NCI-H1417 treated with DMSO at 0.1 percent for 48 hours (cell line): ENCODE measurements around the gene PPP3R1.

Source experiments
- DNase-seq: peaks from one replicate; lab custom pipeline; 2025; lab: John Stamatoyannopoulos, UW

PPP3R1 gene, protein sequence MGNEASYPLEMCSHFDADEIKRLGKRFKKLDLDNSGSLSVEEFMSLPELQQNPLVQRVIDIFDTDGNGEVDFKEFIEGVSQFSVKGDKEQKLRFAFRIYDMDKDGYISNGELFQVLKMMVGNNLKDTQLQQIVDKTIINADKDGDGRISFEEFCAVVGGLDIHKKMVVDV

DNA sequence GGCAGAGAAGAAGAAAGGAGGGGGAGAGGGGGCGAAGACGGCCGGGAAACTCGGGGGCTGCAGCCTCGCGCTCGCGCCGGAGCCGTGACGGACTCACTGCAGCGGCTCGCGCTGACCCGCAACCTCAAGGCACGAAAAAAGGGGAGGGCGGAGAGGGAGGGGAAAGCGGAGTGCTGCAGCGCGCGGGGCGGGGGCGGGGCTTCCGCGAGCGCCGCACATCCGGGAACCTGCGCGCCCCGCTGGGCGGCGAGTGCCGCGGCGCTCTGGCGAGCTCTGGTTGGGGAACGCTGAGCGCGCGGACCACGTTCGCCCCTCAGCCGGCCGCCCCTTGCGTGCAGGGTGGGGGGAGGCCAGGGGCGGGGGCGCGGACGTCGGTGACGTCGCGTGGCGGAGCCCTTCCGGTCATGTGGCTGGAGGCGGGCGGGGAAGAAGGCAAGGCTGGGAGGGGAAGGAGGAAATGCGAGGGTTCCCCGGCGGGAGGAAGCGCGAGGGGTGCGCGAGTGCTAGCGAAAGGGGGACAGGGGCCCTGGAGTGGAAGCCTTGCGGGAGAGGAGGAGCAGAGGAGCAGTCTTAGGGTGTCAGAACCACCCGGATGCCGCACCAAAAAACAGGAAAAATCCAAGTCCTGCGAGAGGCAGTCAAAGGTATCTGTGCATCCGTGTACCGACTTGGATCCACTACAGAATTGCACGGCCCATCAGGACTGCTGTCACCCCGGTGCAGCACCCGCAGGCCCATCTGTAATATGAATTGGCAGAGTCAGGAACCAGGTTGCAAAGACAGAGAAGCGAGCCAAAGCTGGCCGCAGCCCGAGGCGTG is at the start of gene PPP3R1:
TSS of gene PPP3R1 (minus strand) at position 133 of the 819 bp plus-strand sequence. CDS start 405 bp downstream, outside the sequence.
- DNase-seq, result peak; percentile 77

GRCh38 chr2:68295516-68295915 is 43.2 kb upstream of the PPP3R1 start:
- DNase-seq, result no peak

DNA sequence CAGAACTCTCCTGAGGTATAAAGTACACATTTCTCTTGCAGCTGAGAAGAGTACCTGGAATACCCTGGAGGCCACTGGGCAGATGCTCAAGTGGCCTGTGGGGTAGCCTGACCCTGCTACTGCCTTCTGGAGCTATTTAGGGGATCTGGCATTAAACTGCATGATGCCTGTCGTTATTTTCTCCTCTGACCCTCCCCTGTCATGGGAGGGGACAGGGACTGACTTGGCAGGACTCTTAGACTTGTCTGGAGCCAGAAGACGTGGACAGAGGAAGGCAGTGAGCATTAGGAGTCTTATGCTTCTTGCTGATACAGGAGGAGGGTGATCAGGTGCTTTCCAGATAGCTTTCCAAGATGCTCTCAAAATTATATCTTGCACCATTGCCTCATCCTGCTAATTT is 42.6 kb upstream of the PPP3R1 start:
- DNase-seq, result no peak

DNA sequence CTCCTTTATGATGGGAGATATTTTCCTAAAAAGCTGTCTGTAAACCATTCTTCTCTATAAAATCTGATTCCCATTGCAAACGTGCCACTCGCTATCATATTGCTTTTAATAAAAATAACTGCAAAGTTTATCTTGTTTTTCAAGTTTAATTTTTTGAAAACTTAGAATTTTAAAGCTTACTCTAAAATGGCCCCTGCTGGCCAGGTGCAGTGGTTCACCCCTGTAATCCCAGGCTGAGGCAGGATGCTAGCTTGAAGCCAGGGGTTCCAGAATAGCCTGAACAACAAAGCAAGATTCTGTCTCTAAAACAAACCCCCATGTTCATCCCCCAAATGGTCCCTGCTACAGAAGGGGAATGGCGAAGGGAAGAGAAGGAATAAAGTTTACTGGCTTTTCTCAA is 41.9 kb upstream of the PPP3R1 start:
- DNase-seq, result no peak

- no peak for DNase-seq
Observed at GRCh38 chr2:68293755-68294154, 41.4 kb upstream of the PPP3R1 start.

DNA sequence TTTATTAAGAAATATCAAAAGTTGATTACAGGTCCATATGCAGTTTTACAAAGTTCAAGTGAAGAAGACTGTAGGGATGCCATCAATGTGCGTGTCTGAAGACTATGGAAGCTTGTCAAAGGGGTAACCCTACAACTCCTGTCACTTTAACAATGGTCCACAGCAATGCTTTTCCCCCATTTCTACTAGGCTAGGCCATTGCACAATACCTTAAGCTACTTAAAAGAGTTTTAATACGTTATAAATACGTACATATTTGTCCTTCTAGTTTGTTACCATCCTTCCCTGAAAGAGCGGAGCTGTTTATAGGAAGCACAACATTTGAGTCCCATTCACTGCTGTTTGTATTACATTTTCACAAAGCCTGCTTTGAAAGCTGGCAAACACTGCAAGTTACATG is 40.7 kb upstream of the PPP3R1 start:
- no peak for DNase-seq

DNA sequence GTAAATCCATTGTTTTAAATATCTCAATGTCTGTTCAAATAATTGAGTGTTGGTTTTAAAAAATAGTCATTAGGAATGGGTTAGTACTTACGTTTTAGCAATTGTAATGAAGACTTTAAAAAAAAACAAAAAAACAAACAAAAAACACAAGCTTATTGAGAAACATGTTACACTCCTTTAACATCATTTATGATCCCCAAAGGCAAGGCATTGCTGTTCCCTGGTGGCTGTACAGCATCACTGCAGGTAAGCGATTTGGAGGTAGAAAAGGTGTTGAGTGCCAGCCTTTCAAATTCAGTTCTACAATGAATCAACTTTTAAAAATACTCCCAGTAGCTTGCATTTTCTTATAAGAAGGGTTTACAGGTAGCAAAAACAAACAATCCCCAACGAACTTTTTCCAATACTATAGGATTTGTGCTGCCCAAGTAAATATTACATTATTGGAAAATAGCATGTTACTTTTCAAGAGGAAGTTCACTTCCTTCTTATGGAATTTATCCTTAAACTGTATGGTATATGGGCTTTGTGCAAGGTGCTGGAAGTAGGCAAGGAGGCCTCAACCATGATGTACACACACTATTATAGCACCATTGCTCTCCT is 39.9 kb upstream of the PPP3R1 start:
- peak; percentile 14 for DNase-seq

GRCh38 chr2:68291314-68291713 is 39.0 kb upstream of the PPP3R1 start:
- DNase-seq, result no peak

- DNase-seq, result no peak
Observed at GRCh38 chr2:68290901-68291300, 38.6 kb upstream of the PPP3R1 start.

- DNase-seq, result no peak
Observed at GRCh38 chr2:68287580-68288441, 35.5 kb upstream of the PPP3R1 start.

DNA sequence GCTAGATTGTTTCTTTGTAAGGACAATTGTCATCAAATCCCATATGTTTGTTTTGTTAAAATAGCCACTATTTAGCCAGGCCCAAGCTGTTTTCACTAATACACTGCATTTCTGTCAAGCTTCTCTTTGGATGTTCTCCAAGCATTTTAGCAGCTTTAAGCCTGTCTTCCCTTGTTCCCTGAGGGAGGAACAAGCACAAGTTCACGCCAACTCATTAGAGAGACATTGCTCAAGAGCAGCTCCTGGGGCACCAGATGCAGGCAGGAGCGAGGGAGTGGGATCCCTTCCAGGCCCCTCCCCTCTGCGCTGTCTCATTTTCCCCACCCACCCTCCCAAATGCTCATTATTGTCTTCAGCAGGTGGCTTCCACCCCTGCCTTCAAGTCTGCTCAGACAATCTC is 32.6 kb upstream of the PPP3R1 start:
- no peak for DNase-seq

- DNase-seq, result no peak
Observed at GRCh38 chr2:68283419-68283812, 31.1 kb upstream of the PPP3R1 start.

GRCh38 chr2:68282811-68283418 is 30.6 kb upstream of the PPP3R1 start:
- DNase-seq, result peak; percentile 4

- no peak for DNase-seq
Observed at GRCh38 chr2:68280796-68281195, 28.5 kb upstream of the PPP3R1 start.

GRCh38 chr2:68280348-68280747 is 28.0 kb upstream of the PPP3R1 start:
- DNase-seq, result no peak

DNA sequence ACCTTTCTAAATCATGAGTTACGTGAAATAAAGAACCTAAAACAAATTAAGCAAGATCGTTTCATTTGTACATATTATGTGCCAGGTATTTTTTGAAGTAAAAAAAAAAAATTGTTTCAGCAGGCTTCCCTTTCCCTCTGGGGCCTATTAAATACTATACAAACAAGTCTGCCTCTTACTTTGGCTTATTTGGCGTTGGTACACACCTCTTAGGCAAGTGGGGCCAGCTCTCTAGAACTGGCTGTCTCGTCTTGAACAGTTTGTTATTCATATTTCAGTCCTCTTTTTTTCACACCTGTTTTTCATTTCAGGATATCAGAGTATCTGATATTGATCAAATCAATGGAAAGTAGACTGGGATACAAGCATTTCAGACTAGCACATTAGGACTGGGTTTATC is 27.4 kb upstream of the PPP3R1 start:
- no peak for DNase-seq

DNA sequence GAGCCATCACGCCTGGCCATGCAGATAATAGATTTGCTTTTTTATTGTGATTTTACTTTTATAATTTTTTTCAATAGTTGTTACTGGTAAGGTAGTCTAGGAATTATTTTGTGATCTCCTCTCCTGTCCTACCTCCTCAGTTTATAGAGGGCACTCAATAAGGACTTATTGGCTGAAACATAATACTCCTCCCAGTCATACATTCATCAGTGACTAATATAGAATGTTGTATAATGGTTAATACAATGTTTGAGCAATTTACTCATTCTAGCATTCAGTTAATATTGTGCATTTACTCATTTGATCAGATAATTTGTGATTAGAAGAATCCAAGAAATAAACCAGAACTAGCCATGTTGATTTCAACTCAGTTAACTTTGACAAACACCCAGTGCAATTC is 25.8 kb upstream of the PPP3R1 start:
- DNase-seq, result no peak

GRCh38 chr2:68274022-68274421 is 21.7 kb upstream of the PPP3R1 start:
- DNase-seq, result no peak

DNA sequence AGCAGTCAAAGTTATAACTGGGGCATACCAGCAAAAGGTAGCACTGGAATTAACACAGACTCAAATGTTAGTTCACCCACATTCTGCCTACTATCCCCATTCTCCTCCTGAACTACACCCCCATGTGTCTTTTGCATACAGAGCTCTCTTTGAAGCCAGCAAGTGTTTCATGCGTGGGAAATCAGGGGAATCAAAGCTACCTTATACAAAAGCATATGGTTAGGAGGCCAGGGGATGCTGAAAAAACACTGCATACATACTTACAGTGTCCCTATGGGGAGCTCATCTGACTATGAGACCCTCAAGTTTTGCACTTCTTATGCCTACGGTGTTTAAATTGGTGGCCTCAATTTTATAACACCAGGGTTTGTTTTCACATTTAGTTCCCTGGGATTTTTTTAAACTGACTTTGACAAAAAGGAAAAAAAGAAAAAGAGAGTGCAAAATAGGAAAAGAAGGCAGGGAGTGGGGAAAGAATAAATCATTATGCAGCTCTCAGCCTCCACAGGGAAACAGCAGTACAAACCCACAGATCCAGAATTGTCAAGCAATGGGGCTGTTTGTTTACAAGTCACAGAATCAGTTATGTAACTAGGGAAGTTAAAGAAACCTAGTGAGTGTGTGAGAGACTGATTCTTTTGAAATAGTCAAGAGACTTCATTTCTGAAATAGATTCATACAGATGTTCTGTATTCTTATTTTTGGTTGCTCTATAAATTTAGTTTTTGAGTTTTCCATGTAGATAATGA is 20.1 kb upstream of the PPP3R1 start:
- DNase-seq, result no peak

DNA sequence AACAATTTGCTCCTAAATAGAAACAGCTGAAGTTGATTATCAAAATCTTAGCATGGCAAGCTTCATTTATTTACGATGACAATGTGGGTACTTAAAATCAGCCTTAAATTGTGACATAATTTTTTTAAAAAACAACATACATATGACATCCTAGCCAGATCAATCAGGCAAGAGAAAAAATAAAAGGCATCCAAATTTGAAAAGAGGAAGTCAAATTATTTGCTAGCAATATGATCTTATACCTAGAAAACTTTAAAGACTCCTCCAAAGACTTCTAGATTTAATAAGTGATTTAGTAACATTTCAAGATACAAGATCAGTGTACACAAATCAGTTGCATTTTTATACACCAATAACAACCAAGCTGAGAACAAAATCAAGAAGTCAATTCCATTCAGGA is 14.3 kb upstream of the PPP3R1 start:
- no peak for DNase-seq

- peak; percentile 42 for DNase-seq
Observed at GRCh38 chr2:68263632-68264031, 11.3 kb upstream of the PPP3R1 start.
